Transverse colon (tissue), 4 donors: ENCODE measurements around the gene PID1. TPM values are rescaled to one million over a fixed set of nuclear protein-coding genes. Genes with fewer than 3 reads are reported as not detected.

Experiments
- DNase-seq: peaks from one replicate; pipeline ENCODE4 v3.0.0-alpha.2; 2019
- H3K27ac ChIP-seq, 4 donors: fragments of 200-600 bp; sonication (generic); 2 replicates each; pipeline ENCODE4 v1.5.1; 2016 to 2018; ENCODE audit warnings: inconsistent platforms in 4 of 4
- H3K27me3 ChIP-seq: fragments of 200-600 bp; sonication (generic); 2 replicates; pipeline ENCODE4 v1.5.1; 2017; ENCODE audit warnings: inconsistent platforms
- H3K36me3 ChIP-seq, 4 donors: fragments of 200-600 bp; sonication (generic); 2 replicates each; pipeline ENCODE4 v1.5.1; 2017 to 2019; ENCODE audit warnings: inconsistent platforms in 4 of 4
- H3K4me1 ChIP-seq, 4 donors: fragments of 200-600 bp; sonication (generic); 2 replicates each; pipeline ENCODE4 v1.5.1; 2017 to 2020; ENCODE audit warnings: inconsistent platforms in 4 of 4
- H3K4me3 ChIP-seq, 4 donors: fragments of 200-600 bp; sonication (generic); 1 replicate in 1 of 4; 2 replicates in 3 of 4; pipeline versions ENCODE4 v1.5.1 to v1.6.1; 2017 to 2019; ENCODE audit warnings: inconsistent platforms in 4 of 4
- H3K9me3 ChIP-seq, 2 donors: fragments of 200-600 bp; sonication (generic); 2 replicates each; pipeline ENCODE4 v1.5.1; 2017 to 2019; ENCODE audit warnings: inconsistent platforms in 2 of 2
- CTCF ChIP-seq, 5 experiments: fragments of 200-600 bp in 3 of 5; fragments of 450-650 bp in 2 of 5; sonication (generic) in 3 of 5; IDR thresholded peaks; 1 replicate in 2 of 5; 2 replicates in 3 of 5; pipeline ENCODE4 v1.5.1; 2016 to 2017; ENCODE audit warnings: antibody characterized with exemption in 5 of 5, inconsistent platforms in 3 of 5, mild to moderate bottlenecking in 2 of 5, moderate library complexity in 1 of 5
- EP300 ChIP-seq: sonication (generic); formaldehyde crosslinking; IDR thresholded peaks from one replicate; pipeline ENCODE4 v1.6.1; 2017; ENCODE audit warnings: antibody characterized with exemption, low read depth
- POLR2A ChIP-seq: fragments of 450-650 bp; IDR thresholded peaks from one replicate; pipeline ENCODE4 v1.6.1; 2016; ENCODE audit warnings: antibody characterized with exemption, mild to moderate bottlenecking, moderate library complexity
- POLR2AphosphoS5 ChIP-seq, 3 donors: sonication (generic); formaldehyde crosslinking; IDR thresholded peaks; one replicate each; pipeline ENCODE4 v1.6.1; 2016; ENCODE audit warnings: antibody characterized with exemption in 3 of 3
- WGBS, 2 donors: methylation state at CpG; one replicate each; pipeline ENCODE4 v1.1.5; 2018; ENCODE audit warnings: low coverage in 1 of 2; 5-methylcytosine and 5-hydroxymethylcytosine counted together
- in situ Hi-C, 4 donors: fragments of 200-750 bp; cut with MboI; loops; one replicate each; pipeline versions ENCODE4 v1.15.0 to v1.15.1; 2017; ENCODE audit warnings: low sequenced_read_pairs in 3 of 4, low pct_ligation_motif_present in 1 of 4, low pct_unique_long_range_greater_than_20kb in 1 of 4
- intact Hi-C: fragments of 100-400 bp; cut with DNase I; formaldehyde crosslinking; loops from one replicate; pipeline ENCODE4 v1.15.1; 2023; ENCODE audit warnings: low total_unique reads
- total RNA-seq, 4 donors: library from RNA; depleted of rRNA; stranded (reverse); fragments of >200 nt; gene quantifications; one replicate each; pipeline ENCODE4 v1.1.0, GENCODE V29; 2016

Gene PID1
- total RNA-seq, 4 donors from 2014 or later, result 21.6 to 54.6 (median 27.9) TPM

GRCh38 chr2:229279516-229279915, 8.4 kb upstream of the PID1 start:
- H3K27ac ChIP-seq, result no peak overlapping the region
- in situ Hi-C loops (loop anchor here in 2 of 4 donors (10.0 to 25.0 kb wide), 2 partner anchors 145 to 592 kb away; no protein-coding TSS in a partner anchor), intact Hi-C loops (no loop called here)
- no peak overlapping the region for H3K4me3 ChIP-seq
- no peaks in the 10 kb centered on the region for H3K27me3 ChIP-seq
- TF ChIP-seq CTCF (IDR thresholded peaks at IDR 0.05) (no peak), POLR2A (no peak), POLR2AphosphoS5 (IDR thresholded peaks at IDR 0.05) (no peak), EP300 (no peak)
- H3K9me3 ChIP-seq, result no peaks in the 10 kb centered on the region
- no peak for DNase-seq
- H3K4me1 ChIP-seq, result peaks cover 0 to 8% (median 0%) of the 10 kb centered on the region in 4 donors
- no peaks in the 10 kb centered on the region for H3K36me3 ChIP-seq
- 67 to 91% methylated on average over 1 to 4 of the region's 4 CpGs for WGBS, 2 donors

- H3K4me1 ChIP-seq, result peaks cover 3 to 35% (median 10%) of the 10 kb centered on the region in 4 donors
- DNase-seq, result no peak
- H3K27me3 ChIP-seq, result no peaks in the 10 kb centered on the region
- no peaks in the 10 kb centered on the region for H3K9me3 ChIP-seq
- H3K27ac ChIP-seq, result no peak overlapping the region
- no peak overlapping the region for H3K4me3 ChIP-seq
- H3K36me3 ChIP-seq, result no peaks in the 10 kb centered on the region
- intact Hi-C loops, result no loop called here
- TF ChIP-seq EP300 (no peak), POLR2AphosphoS5 (IDR thresholded peaks at IDR 0.05) (no peak), POLR2A (no peak), CTCF (IDR thresholded peaks at IDR 0.05) (no peak)
- in situ Hi-C loops, result loop anchor here in 2 of 4 donors (10.0 to 25.0 kb wide), 2 partner anchors 141 to 588 kb away; no protein-coding TSS in a partner anchor
These were observed 4.4 kb upstream of the PID1 start for GRCh38 chr2:229275506-229275905.

GRCh38 chr2:229273723-229274338, 2.7 kb upstream of the PID1 start:
- peak overlapping the region; percentile 68 to 81 (median 74) for H3K27ac ChIP-seq
- TF ChIP-seq CTCF (IDR thresholded peaks at IDR 0.05) (peak; percentile 64 to 87 (median 78)), POLR2A (no peak), POLR2AphosphoS5 (IDR thresholded peaks at IDR 0.05) (peak in 1 of 3 donors; percentile 12)
- DNase-seq, result peak; percentile 86
- 40 to 41% methylated on average over 4 of the region's 4 CpGs for WGBS, 2 donors
- peak overlapping the region in 2 of 4 donors; percentile 13 to 28 for H3K4me3 ChIP-seq
- no peaks in the 10 kb centered on the region for H3K36me3 ChIP-seq
- H3K4me1 ChIP-seq, result peaks cover 3 to 49% (median 13%) of the 10 kb centered on the region in 4 donors
- intact Hi-C loops (no loop called here), in situ Hi-C loops (loop anchor here in 1 of 4 donors (10.0 to 25.0 kb wide), 2 partner anchors 139 to 587 kb away; no protein-coding TSS in a partner anchor)
- no peaks in the 10 kb centered on the region for H3K9me3 ChIP-seq
- H3K27me3 ChIP-seq, result no peaks in the 10 kb centered on the region

- in situ Hi-C loops, result loop anchor here in 1 of 4 donors (10.0 to 25.0 kb wide), 2 partner anchors 138 to 586 kb away; no protein-coding TSS in a partner anchor
- peak overlapping the region in 2 of 4 donors; percentile 13 to 28 for H3K4me3 ChIP-seq
- peak; percentile 26 for DNase-seq
- WGBS, 2 donors, result 21 to 22% methylated on average over 4 to 9 of the region's 9 CpGs
- H3K36me3 ChIP-seq, result no peaks in the 10 kb centered on the region
- no peaks in the 10 kb centered on the region for H3K9me3 ChIP-seq
- intact Hi-C loops, result no loop called here
- TF ChIP-seq EP300 (no peak), POLR2A (no peak)
- H3K27ac ChIP-seq, result peak overlapping the region; percentile 68 to 81 (median 74)
- peaks cover 3 to 54% (median 16%) of the 10 kb centered on the region in 4 donors for H3K4me1 ChIP-seq
- no peaks in the 10 kb centered on the region for H3K27me3 ChIP-seq
These were observed 2.1 kb upstream of the PID1 start for GRCh38 chr2:229273006-229273722.
